HCEC 1CT (cell line): ENCODE results near the gene TNFSF15.

Experiments
- DNase-seq: peaks from one replicate; pipeline ENCODE4 v3.0.0-alpha.2; 2017

TNFSF15 gene

DNA sequence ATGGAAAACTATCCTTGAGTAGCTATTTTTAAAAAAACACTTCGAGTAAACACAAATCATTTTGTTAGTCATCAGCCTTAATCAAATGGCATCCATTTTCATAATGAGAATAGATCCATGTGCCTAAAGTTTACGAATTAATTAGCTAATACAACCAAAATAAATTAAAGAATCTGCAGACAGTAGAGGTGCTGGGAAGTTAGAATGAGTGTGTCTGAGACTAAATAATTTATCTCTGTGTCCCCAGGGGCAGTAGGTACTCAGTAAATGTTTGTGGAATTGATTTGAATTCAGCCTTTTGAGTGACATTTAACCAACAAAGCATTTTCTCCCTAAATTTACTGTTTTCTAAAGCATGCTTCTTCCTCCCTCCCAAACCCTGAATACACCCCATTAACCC is 18.6 kb downstream of the TNFSF15 start:
- no peak for DNase-seq

GRCh38 chr9:114785866-114786650 is 19.8 kb downstream of the TNFSF15 start:
- peak; percentile 43 for DNase-seq

GRCh38 chr9:114784721-114785279 is 21.0 kb downstream of the TNFSF15 start:
- DNase-seq = no peak

GRCh38 chr9:114782586-114782985 is 23.3 kb downstream of the TNFSF15 start:
- DNase-seq = no peak

DNA sequence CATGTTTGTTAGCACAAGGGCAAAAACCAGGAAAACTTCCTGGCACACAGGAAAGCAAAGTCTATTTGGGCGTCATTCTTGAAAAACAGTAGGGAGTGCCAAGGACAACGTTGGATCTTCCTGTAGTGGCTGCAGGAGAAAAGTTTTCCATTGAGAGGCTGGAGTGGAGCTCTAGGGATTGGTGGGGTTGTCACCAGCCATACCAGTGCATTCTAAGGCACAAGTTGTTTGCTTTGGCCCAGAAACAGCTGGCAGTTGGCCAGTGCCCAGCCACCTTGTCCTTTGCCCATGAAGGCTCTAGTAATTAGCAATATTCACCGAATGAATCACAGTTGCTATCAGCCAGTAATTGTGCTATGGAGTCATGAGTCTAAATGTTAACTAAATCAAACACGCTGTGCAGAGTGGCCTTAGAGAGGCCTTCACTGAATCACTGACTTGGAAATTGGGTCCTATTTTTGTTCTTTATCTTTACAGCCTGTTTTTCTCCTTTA is 26.4 kb downstream of the TNFSF15 start:
- DNase-seq = no peak

- DNase-seq = no peak
Observed at GRCh38 chr9:114777821-114778609, 27.8 kb downstream of the TNFSF15 start.

DNA sequence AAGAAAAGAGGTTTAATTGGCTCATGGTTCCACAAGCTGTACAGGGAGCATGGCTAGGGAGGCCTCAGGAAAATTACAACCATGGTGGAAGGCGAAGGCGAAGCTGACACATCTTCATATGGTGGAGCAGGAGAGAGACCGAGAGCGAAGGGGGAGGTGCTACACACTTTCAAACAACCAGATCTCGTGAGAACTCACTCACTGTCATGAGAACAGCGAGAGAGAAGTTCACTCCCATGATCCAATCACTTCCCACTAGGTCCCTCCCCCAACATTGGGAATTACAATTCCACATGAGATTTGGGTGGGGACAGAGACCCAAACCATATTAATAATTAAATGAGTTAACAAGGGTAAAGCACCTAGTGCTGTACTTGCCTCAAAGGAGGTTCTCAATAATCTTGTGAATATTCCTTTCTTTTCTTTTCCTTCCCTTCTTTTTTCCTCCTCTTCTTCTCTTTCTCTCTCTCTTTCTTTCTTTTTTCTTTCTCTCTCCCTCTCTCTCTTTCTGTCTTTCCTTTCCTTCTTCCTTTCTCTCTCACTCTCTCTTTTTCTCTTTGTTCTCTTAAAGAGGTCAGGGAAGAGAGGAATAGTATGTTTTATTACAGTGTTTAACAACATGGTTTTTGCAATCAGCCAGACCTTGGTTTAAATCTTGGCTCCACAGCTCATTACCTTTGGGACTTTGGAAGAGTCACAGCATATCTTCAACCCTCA is 29.0 kb downstream of the TNFSF15 start:
- DNase-seq = no peak

GRCh38 chr9:114775981-114776380 is 29.9 kb downstream of the TNFSF15 start:
- no peak for DNase-seq

GRCh38 chr9:114775121-114775520 is 30.7 kb downstream of the TNFSF15 start:
- DNase-seq = no peak

- DNase-seq = no peak
Observed at GRCh38 chr9:114774524-114774923, 31.3 kb downstream of the TNFSF15 start.

DNA sequence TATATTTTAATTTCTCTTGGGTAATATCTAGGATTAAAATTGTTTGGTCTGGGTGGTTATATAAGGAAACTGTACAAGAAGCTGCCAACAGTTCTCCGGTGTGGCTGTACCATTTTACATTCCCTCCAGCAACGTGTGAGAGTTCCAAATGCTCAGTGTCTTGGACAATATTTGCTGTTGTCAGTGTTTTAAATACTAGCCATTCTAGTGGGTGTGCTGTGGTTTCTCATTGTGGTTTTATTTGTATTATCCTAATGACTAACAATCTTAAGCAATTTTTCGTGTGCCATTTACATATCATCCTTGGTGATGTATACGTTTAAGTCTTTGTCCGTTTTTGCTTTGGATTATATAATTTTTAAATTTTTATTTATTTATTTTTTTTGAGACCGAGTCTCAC is 34.0 kb downstream of the TNFSF15 start:
- peak; percentile 52 for DNase-seq

DNA sequence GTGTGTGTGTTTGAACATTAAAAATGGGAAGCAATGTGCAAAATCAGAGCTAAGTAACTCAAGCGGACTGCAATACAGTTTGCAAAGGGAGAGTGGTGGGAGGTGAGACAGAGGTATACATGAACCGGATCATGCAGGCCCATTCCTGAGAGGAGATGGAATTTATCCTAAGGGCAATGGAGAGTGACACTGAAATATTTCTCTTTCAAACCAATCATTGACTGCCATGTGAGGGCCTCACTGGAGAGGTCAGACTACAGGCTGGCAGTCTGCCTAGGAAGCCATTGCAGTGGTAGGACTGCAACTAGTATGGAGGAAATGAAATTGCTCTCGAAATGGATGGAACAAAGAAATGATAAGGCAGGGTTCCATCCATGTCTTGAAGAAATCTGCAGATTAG is 34.8 kb downstream of the TNFSF15 start:
- no peak for DNase-seq

- DNase-seq = no peak
Observed at GRCh38 chr9:114769624-114770023, 36.2 kb downstream of the TNFSF15 start.

GRCh38 chr9:114763220-114763619 is 42.6 kb downstream of the TNFSF15 start:
- DNase-seq = no peak

- no peak for DNase-seq
Observed at GRCh38 chr9:114761523-114761922, 44.3 kb downstream of the TNFSF15 start.

DNA sequence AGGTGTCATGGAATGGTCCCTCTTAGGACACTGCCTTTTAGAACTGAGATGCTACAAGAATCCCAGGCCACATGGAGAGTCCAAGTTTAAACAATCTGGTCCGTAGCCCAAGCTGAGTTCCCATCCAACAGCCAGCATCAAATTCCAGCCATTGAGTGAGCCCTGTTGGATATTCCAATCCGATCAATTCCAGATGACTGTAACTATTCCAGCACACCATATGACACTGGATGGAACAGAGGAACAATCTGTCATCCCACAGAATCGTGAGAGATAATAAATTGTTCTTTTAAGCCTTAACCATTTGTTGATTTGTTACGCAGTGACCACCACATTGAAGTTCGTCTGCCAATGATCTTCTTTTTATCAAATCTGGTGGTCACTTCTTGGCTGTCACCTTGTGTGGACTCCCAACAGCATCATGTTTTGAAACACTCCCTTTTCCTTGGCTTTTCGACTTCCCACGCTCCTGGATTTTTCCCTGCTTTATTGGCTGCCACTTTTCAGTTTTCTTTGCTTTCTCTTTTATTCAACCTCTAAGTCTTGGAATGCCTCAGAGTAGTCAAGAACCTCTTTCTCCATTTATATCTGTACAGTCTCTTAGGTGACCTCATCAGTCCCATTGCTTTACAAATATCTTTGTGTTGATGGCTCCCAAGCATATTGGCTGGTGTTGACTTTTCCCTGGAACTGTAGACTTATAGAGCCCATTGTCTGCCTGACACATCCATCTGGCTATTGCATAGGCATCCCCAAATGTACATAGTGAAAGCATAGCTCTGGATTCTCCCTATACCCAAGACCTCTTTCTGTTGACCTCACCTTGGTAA is 46.1 kb downstream of the TNFSF15 start:
- DNase-seq = no peak

GRCh38 chr9:114757984-114758383 is 47.9 kb downstream of the TNFSF15 start:
- DNase-seq = no peak

GRCh38 chr9:114757395-114757794 is 48.4 kb downstream of the TNFSF15 start:
- no peak for DNase-seq

GRCh38 chr9:114756920-114757319 is 48.9 kb downstream of the TNFSF15 start:
- no peak for DNase-seq

- no peak for DNase-seq
Observed at GRCh38 chr9:114754581-114754980, 51.3 kb downstream of the TNFSF15 start.

- DNase-seq = no peak
Observed at GRCh38 chr9:114746591-114747346, 59.1 kb downstream of the TNFSF15 start.
